Measurements from ENCODE around the gene HUNK. TPM values are rescaled to one million over a fixed set of nuclear protein-coding genes. Genes with fewer than 3 reads are reported as not detected.
"Not testable (repeated sequence)": the region's sequence is repeated elsewhere in the genome, so short reads cannot be mapped to it uniquely, and the experiment has no call there.

Gene HUNK
- polyA plus RNA-seq, 3 donors from 2014 or later = not detected

DNA sequence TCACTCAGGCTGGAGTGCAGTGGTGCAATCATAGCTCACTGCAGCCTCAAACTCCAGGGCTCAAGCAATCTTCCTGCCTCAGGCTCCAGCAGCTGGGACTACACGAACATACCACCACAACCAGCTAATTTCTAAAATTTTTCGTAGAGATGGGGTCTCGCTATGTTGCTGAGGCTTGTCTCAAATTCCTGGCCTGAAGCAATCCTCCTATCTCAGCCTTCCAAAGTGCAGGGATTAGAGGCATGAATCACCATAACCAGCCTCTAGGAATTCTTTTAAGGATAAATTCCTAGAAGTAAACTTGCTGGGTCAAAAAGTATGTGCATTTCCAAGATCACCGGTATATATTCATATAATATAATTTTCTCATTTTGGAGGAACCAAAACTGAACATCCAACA is 17.6 kb upstream of the HUNK start:
- DNase-seq = no peak
- no peaks in the 10 kb centered on the region for H3K4me1 Mint-ChIP-seq
- H3K27ac Mint-ChIP-seq = no peak overlapping the region
- H3K9me3 Mint-ChIP-seq = no peaks in the 10 kb centered on the region
- no peak overlapping the region for H3K4me3 Mint-ChIP-seq
- H3K36me3 Mint-ChIP-seq = no peaks in the 10 kb centered on the region
- H3K27me3 Mint-ChIP-seq (ENCODE audit: low read depth in 3 of 3) = peaks cover 0 to 4% (median 2%) of the 10 kb centered on the region in 3 donors

DNA sequence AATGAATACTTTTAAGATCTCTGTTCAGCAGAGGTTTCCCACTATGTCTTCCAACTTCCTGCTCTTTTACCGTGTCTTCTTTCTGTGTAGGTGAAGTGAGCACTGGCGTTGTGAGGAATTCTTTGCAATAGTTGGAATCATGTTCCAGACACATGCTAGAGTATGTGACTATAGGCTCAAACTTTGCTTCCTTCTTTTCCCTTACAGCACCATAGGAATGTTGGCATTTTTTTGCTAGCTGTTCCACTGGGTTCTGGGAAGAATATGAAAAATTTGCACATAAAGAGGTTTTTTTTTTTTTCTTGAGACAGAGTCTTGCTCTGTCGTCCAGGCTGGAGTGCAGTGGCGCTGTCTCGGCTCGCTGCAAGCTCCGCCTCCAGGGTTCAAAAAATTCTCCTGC is 15.7 kb upstream of the HUNK start:
- Mint-ChIP-seq H3K27me3 (ENCODE audit: low read depth in 3 of 3) (peaks cover 2 to 4% (median 3%) of the 10 kb centered on the region in 3 donors), H3K4me1 (no peaks in the 10 kb centered on the region), H3K9me3 (peaks cover 0 to 3% (median 0%) of the 10 kb centered on the region in 6 donors), H3K27ac (no peak overlapping the region), H3K4me3 (no peak overlapping the region), H3K36me3 (no peaks in the 10 kb centered on the region)
- DNase-seq = no peak

DNA sequence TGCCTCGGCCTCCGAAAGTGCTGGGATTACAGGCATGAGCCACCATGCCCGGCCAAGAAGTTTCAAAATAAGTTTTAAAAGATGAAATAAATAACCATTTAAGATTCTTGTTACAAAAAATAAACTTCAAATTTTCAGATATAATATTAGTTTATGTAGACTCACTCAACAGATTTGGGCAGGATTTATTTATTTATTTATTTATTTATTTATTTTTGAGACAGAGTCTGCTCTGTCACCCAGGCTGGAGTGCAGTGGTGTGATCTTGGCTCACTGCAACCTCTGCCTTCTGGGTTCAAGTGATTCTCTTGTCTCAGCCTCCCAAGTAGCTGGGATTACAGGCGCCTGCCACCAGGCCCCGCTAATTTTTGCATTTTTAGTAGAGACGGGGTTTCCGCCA is 15.2 kb upstream of the HUNK start:
- not testable (repeated sequence) for H3K27me3 Mint-ChIP-seq (ENCODE audit: low read depth in 3 of 3); H3K36me3 Mint-ChIP-seq; H3K27ac Mint-ChIP-seq; H3K4me3 Mint-ChIP-seq; DNase-seq; H3K9me3 Mint-ChIP-seq; H3K4me1 Mint-ChIP-seq

DNA sequence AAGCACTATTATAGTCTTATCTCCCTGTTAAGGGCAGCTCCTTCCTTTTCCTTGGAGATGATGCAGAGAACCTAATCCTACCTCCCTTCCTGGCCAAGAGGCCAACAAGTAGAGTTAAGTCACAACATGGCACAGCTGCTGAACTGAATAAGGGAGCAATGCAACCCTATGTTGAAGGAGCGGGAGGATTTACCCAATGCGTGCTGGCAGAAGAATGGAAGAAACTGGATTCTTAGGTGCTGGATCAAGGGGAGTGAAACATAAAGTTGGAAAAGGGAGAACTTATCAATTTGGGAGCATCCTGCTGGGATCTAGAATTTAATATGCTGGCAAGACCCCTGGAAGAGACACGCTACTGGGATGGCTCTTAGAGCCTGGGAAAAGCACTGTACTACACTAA is 12.0 kb upstream of the HUNK start:
- no peak overlapping the region for H3K27ac Mint-ChIP-seq
- peaks cover 0 to 3% (median 0%) of the 10 kb centered on the region in 6 donors for H3K9me3 Mint-ChIP-seq
- DNase-seq = no peak
- no peaks in the 10 kb centered on the region for H3K36me3 Mint-ChIP-seq
- no peaks in the 10 kb centered on the region for H3K4me1 Mint-ChIP-seq
- H3K27me3 Mint-ChIP-seq (ENCODE audit: low read depth in 3 of 3) = peaks cover 3 to 4% (median 3%) of the 10 kb centered on the region in 3 donors
- no peak overlapping the region for H3K4me3 Mint-ChIP-seq

DNA sequence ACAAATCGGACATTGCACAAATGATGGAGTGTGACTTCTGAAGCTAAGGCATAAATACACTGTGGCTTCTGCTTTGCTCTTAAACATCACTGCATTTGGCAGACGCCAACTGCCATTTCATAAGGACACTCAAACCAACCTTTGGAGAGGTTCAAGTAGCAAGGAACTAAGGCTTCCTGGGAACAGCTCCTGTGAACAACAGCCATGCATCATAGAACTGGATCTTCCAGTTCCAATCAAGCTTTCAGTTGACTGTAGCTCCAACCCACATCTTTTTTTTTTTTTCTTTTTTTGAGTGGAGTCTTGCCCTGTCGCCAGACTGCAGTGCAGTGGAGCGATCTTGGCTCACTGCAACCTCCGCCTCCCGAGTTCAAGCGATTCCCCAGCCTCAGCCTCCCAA is 10.7 kb upstream of the HUNK start:
- Mint-ChIP-seq H3K27me3 (ENCODE audit: low read depth in 3 of 3) (peaks cover 3 to 4% (median 3%) of the 10 kb centered on the region in 3 donors), H3K27ac (no peak overlapping the region), H3K36me3 (no peaks in the 10 kb centered on the region), H3K9me3 (peaks cover 0 to 3% (median 0%) of the 10 kb centered on the region in 6 donors), H3K4me3 (no peak overlapping the region), H3K4me1 (no peaks in the 10 kb centered on the region)
- DNase-seq = no peak

DNA sequence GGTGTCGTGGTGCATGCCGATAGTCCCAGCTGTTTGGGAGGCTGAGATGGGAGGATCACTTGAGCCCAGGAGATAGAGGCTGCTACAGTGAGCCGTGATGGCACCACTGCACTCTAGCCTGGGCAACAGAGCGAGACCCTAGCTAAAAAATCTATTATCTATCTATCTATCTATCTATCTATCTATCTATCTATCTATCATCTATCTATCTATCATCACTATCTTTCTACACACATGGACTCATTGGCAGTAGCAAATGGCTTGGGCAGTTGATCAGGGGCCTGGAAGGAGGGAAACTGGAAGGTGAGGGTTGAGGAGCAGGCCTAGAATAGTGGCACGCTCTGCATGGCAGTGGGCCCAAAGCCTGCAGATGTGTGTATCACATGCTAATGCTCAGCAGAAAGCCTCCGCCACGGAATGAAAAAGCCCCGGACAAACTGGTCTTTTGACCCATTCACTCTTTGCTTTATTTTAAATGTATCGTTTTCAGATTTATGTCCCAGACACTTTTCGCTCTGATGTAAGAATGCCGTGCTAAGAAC is 7.3 kb upstream of the HUNK start:
- Mint-ChIP-seq H3K4me1 (no peaks in the 10 kb centered on the region), H3K9me3 (peaks cover 0 to 3% (median 0%) of the 10 kb centered on the region in 6 donors), H3K27ac (no peak overlapping the region), H3K36me3 (no peaks in the 10 kb centered on the region), H3K4me3 (no peak overlapping the region), H3K27me3 (ENCODE audit: low read depth in 3 of 3) (peaks cover 5 to 12% (median 9%) of the 10 kb centered on the region in 3 donors)
- no peak for DNase-seq

DNA sequence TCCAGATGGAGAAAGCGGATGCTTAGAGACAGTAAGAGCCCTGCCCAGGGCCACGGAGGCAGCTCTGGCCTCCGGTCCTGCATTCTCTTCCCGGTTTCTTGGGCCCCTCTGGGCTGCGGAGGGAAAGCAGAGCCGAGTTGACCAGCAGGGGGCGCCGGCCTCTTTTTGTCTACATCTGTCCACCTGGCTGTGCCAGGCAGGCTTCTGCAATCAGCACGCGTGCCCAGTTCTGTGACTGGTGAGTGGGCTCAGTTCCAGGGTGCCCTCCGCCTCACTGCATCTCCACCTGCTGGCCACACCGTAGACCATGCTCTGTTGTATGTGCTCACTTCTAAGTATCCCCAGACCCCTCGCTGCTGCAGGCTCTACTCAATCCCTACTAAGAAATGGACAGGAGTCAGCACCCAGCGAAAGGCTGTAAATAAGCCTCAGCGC is 6.7 kb upstream of the HUNK start:
- peak; percentile 18 to 35 (median 24) for DNase-seq
- Mint-ChIP-seq H3K4me1 (no peaks in the 10 kb centered on the region), H3K36me3 (no peaks in the 10 kb centered on the region), H3K4me3 (no peak overlapping the region), H3K27ac (no peak overlapping the region), H3K9me3 (no peaks in the 10 kb centered on the region), H3K27me3 (ENCODE audit: low read depth in 3 of 3) (peaks cover 5 to 14% (median 8%) of the 10 kb centered on the region in 3 donors)

DNA sequence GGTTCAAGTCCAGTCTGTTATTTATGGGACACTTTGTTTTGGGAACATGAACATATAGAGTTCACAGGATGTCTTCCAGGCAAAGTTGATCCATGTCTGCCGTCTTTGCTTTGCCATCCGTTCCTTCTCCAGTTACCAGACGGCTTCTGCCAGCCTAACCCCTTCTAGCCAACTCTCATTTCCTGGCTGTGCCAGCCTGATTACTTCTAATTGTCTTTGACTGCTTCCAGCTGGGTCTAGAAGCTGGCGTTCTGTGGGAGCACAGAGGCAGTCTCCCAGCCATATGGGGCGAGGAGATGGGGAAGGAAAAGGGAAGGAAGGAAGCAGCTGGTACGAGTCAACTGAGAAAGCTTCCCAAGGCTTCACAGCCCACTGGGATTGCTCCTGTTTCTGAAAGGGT is 3.1 kb upstream of the HUNK start:
- Mint-ChIP-seq H3K27ac (no peak overlapping the region), H3K36me3 (no peaks in the 10 kb centered on the region), H3K4me1 (peaks cover 6 to 9% of the 10 kb centered on the region in 2 donors), H3K4me3 (no peak overlapping the region), H3K27me3 (ENCODE audit: low read depth in 3 of 3) (peaks cover 4 to 20% (median 16%) of the 10 kb centered on the region in 3 donors), H3K9me3 (no peaks in the 10 kb centered on the region)
- no peak for DNase-seq

DNA sequence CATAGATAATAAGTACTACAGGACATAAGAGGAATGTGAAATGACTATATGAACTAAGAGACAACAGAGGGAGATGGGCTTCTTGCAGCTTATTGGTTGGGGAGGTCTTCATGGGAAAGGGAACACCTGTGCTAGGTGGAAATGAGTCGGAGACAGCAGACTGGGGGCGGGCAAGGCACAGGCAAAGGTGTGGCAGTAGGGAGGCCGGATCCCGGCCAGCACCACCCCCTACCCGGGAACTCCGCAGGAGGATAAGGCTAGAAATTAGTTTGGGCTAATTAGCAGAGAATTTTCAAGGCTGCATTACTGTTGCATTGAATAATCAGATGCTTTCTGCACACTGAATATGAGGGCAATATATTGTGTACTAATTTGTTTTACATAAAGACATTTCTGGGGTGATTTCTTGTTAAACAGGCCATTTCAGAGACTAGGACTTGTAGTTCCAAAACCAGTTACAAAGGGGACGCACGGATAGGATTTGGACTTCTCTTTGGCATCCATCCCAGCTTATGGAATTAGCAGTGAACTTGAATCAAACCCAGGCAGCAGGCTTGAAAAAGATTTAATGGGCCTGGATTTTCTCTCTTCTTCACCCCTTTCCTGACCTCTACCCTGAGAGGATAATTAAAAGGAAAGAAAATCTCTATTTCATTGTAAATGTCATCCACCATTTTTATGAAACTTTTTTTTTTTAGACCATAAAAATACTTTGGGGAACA is 2.2 kb upstream of the HUNK start:
- no peak for DNase-seq
- Mint-ChIP-seq H3K9me3 (no peaks in the 10 kb centered on the region), H3K4me3 (peak overlapping the region in 1 of 5 donors; percentile 25), H3K27me3 (ENCODE audit: low read depth in 3 of 3) (peaks cover 5 to 23% (median 20%) of the 10 kb centered on the region in 3 donors), H3K4me1 (peaks cover 6 to 9% of the 10 kb centered on the region in 2 donors), H3K36me3 (no peaks in the 10 kb centered on the region), H3K27ac (no peak overlapping the region)

DNA sequence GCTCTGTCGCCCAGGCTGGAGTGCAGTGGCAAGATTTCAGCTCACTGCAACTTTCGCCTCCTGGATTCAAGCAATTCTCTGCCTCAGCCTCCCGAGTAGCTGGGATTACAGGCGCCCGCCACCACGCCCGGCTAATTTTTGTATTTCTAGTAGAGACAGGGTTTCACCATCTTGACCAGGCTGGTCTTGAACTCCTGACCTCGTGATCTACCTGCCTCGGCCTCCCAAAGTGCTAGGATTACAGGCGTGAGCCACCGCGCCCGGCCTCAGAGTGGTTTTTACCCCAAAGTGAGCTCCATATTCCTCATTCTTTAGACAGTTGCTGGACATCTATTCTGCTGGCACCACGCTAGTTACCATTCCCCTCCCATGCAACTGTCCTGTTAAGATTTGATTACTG is 1.4 kb upstream of the HUNK start:
- Mint-ChIP-seq H3K27me3 (ENCODE audit: low read depth in 3 of 3) (peaks cover 5 to 26% (median 23%) of the 10 kb centered on the region in 3 donors), H3K4me3 (peak overlapping the region in 3 of 5 donors; percentile 1 to 22 (median 7))
- not testable (repeated sequence) for DNase-seq, H3K4me1 Mint-ChIP-seq, H3K27ac Mint-ChIP-seq, H3K9me3 Mint-ChIP-seq, H3K36me3 Mint-ChIP-seq

DNA sequence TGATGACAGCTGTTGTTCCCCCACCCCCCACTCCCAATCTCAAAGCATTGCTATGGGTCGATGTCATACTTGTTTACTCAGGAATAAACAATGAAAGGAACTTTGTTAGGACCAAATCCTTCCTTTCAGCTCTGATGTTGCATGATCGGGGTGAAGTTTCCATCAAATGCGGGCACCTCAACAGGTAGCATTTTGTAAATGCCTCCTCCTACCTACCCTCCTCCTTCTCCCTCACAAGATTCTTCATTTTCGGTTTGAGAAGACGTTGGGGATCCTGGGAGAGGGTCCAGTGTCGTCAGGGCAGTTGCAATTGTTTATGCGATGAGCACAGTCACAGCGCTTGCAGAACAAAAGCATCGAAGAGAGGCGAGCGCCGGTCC is 758 bp upstream of the HUNK start:
- H3K36me3 Mint-ChIP-seq = no peaks in the 10 kb centered on the region
- H3K4me1 Mint-ChIP-seq = peaks cover 6 to 9% of the 10 kb centered on the region in 2 donors
- H3K27me3 Mint-ChIP-seq (ENCODE audit: low read depth in 3 of 3) = peaks cover 5 to 26% (median 23%) of the 10 kb centered on the region in 3 donors
- H3K4me3 Mint-ChIP-seq = peak overlapping the region in 3 of 5 donors; percentile 31 to 68 (median 67)
- no peak for DNase-seq
- no peak overlapping the region for H3K27ac Mint-ChIP-seq
- H3K9me3 Mint-ChIP-seq = no peaks in the 10 kb centered on the region

DNA sequence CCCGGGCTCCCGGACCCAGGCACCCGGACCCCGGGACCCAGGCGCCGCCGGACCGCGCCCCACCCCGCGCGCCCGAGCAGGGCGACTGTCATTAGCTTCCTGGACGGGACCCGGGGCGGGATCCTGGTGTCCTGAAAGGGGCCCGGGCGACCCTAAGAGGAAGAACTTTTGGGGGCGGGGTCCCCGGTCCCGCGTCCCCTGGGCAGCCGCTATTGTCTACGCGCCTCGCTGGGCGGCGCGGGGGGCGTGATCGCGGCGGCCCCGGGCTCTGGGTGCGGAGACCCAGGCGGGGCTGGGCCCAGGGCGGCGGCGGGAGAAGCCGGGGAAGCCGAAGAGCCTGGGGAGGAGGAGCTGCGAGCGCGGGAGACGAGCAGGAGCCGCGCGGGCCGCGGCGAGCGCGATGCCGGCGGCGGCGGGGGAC is 465 bp downstream of the HUNK start:
- no peak overlapping the region for H3K27ac Mint-ChIP-seq
- H3K9me3 Mint-ChIP-seq = no peaks in the 10 kb centered on the region
- peaks cover 6 to 9% of the 10 kb centered on the region in 2 donors for H3K4me1 Mint-ChIP-seq
- H3K27me3 Mint-ChIP-seq (ENCODE audit: low read depth in 3 of 3) = peaks cover 5 to 25% (median 25%) of the 10 kb centered on the region in 3 donors
- DNase-seq = no peak
- H3K36me3 Mint-ChIP-seq = no peaks in the 10 kb centered on the region
- no peak overlapping the region for H3K4me3 Mint-ChIP-seq

DNA sequence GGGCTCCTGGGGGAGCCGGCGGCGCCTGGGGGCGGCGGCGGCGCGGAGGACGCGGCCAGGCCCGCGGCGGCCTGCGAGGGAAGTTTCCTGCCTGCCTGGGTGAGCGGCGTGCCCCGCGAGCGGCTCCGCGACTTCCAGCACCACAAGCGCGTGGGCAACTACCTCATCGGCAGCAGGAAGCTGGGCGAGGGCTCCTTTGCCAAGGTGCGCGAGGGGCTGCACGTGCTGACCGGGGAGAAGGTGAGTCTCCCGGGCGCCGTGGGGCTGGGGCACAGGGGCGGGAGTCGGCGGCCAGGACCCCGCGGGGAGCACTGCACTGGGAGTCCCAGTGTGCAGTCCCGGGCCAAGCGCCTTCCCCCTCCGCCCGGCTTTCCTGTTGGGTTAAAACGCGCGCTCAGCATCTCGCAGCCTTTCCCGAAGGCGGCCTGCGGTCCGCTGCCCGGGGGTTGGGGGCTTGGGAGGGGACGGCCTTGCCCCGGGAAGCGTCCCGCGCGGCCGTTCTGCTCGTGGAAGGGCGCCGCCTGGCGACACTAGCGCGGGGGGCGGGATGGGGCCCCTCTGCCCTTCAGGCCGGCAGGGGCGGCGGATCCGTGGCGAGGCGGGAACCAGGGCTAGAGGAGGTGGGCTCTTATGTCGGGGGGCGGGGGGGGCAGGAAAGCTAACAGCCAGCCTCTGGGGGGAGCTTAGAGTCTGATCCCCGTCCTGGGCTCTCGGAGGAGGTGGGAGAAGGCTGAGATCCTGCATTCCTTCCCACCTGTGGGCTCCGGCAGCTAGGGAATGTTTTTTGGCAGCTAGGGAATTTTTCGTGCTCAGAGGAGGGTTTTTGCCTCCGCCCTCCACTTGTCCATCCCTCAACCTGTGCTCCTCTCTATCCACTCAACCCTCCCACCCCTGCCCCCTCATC is 1.1 kb downstream of the HUNK start:
- H3K36me3 Mint-ChIP-seq = no peaks in the 10 kb centered on the region
- peaks cover 6 to 9% of the 10 kb centered on the region in 2 donors for H3K4me1 Mint-ChIP-seq
- no peak overlapping the region for H3K27ac Mint-ChIP-seq
- no peak for DNase-seq
- peaks cover 7 to 24% (median 20%) of the 10 kb centered on the region in 3 donors for H3K27me3 Mint-ChIP-seq (ENCODE audit: low read depth in 3 of 3)
- no peak overlapping the region for H3K4me3 Mint-ChIP-seq
- H3K9me3 Mint-ChIP-seq = no peaks in the 10 kb centered on the region

DNA sequence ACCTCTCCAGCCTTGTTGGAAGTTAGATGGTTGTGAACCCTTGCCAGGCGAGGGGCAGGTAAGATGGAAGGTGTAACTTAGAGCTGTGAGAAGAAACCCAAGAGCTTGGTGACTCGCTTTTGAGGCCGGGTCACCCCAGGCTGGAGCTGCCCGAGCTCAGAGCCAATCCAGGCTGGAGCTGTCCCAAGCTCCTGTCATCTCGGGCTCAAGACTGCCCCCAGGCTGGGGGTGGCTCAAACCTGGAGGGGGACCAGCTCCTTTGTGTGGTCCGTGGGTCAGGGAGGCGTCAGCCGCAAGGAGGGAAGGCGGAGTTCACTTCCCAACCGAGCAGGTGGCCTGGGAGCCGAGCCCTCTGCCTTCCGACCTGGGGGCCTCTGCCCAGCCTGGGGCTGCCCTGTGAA is 2.0 kb downstream of the HUNK start:
- Mint-ChIP-seq H3K27ac (no peak overlapping the region), H3K27me3 (ENCODE audit: low read depth in 3 of 3) (peaks cover 5 to 24% (median 19%) of the 10 kb centered on the region in 3 donors), H3K4me1 (peaks cover 6 to 9% of the 10 kb centered on the region in 2 donors), H3K4me3 (no peak overlapping the region), H3K9me3 (no peaks in the 10 kb centered on the region), H3K36me3 (no peaks in the 10 kb centered on the region)
- no peak for DNase-seq
